CD14-positive monocyte (primary cell): Measurements from ENCODE around the gene PDE1C. TPM values are rescaled to one million over a fixed set of nuclear protein-coding genes. Genes with fewer than 3 reads are reported as not detected.

Experiments
- DNase-seq, 3 donors: peaks; one replicate each; pipeline ENCODE4 v3.0.0-alpha.2; 2011 to 2022
- H2AFZ ChIP-seq: 2 replicates; pipeline ENCODE4 v1.6.0; 2012; ENCODE audit warnings: mild to moderate bottlenecking, low read depth, low read length, inconsistent platforms; ENCODE audit not compliant: insufficient read depth, poor library complexity, severe bottlenecking
- H3K27ac ChIP-seq, 2 donors: 1 replicate in 1 of 2; 2 replicates in 1 of 2; pipeline ENCODE4 v1.5.1; 2012 to 2013; ENCODE audit warnings: low read length in 2 of 2, control low read depth in 1 of 2, inconsistent platforms in 1 of 2, low read depth in 1 of 2, mild to moderate bottlenecking in 1 of 2
- H3K27me3 ChIP-seq, 2 donors: one replicate each; pipeline versions ENCODE4 v1.6.0 to v1.6.1; 2011 to 2013; ENCODE audit warnings: low read length in 2 of 2; ENCODE audit not compliant: control insufficient read depth in 2 of 2, insufficient read depth in 2 of 2
- H3K36me3 ChIP-seq, 2 donors: replicated peaks in 1 of 2; 1 replicate in 1 of 2; 2 replicates in 1 of 2; pipeline versions ENCODE4 v1.5.1 to v1.6.1; 2012 to 2013; ENCODE audit warnings: low read length in 2 of 2, control low read depth in 1 of 2, inconsistent platforms in 1 of 2, mild to moderate bottlenecking in 1 of 2; ENCODE audit not compliant: insufficient read depth in 2 of 2, control insufficient read depth in 1 of 2
- H3K4me1 ChIP-seq, 2 donors: 1 replicate in 1 of 2; 2 replicates in 1 of 2; pipeline versions ENCODE4 v1.5.1 to v1.6.1; 2012 to 2013; ENCODE audit warnings: low read length in 2 of 2, control low read depth in 1 of 2, inconsistent platforms in 1 of 2, mild to moderate bottlenecking in 1 of 2, moderate library complexity in 1 of 2; ENCODE audit not compliant: insufficient read depth in 2 of 2, control insufficient read depth in 1 of 2
- H3K4me2 ChIP-seq: replicated peaks from 2 replicates; pipeline ENCODE3; 2012; ENCODE audit warnings: low read length, moderate library complexity, mild to moderate bottlenecking; ENCODE audit not compliant: poor library complexity, severe bottlenecking; ENCODE audit errors: extremely low read depth
- H3K4me3 ChIP-seq, 3 experiments: fragments of 200-600 bp in 1 of 3; sonication (generic) in 1 of 3; replicated peaks in 1 of 3; 1 replicate in 2 of 3; 2 replicates in 1 of 3; pipeline ENCODE4 v1.5.1; 2011 to 2013; ENCODE audit warnings: low read length in 3 of 3, mild to moderate bottlenecking in 3 of 3, control low read depth in 2 of 3, low read depth in 2 of 3, inconsistent platforms in 1 of 3, moderate library complexity in 1 of 3
- H3K79me2 ChIP-seq: 2 replicates; pipeline ENCODE4 v1.6.0; 2012; ENCODE audit warnings: mild to moderate bottlenecking, control low read depth, inconsistent platforms, low read length, moderate library complexity; ENCODE audit not compliant: insufficient read depth
- H3K9ac ChIP-seq: 2 replicates; pipeline ENCODE4 v1.6.0; 2017; ENCODE audit warnings: low read length, mild to moderate bottlenecking; ENCODE audit not compliant: insufficient read depth, poor library complexity, severe bottlenecking
- H3K9me3 ChIP-seq, 2 donors: replicated peaks in 1 of 2; 1 replicate in 1 of 2; 2 replicates in 1 of 2; pipeline versions ENCODE4 v1.5.1 to v1.6.1; 2012 to 2013; ENCODE audit warnings: low read length in 2 of 2, control low read depth in 1 of 2; ENCODE audit not compliant: control insufficient read depth in 1 of 2, insufficient read depth in 1 of 2
- H4K20me1 ChIP-seq: 2 replicates; pipeline ENCODE4 v1.6.0; 2012; ENCODE audit warnings: mild to moderate bottlenecking, low read length, control low read depth, moderate library complexity; ENCODE audit not compliant: insufficient read depth
- H3K27ac Mint-ChIP-seq, 7 donors: one replicate each; pipeline ENCODE4 v1.8.0; 2020; ENCODE audit warnings: mild to moderate bottlenecking in 7 of 7, mixed read lengths in 7 of 7, moderate library complexity in 6 of 7, inconsistent platforms in 2 of 7
- H3K27me3 Mint-ChIP-seq, 3 donors: one replicate each; pipeline ENCODE4 v1.8.0; 2021 to 2022; ENCODE audit warnings: low read depth in 3 of 3, mild to moderate bottlenecking in 3 of 3, mixed read lengths in 3 of 3, moderate library complexity in 3 of 3, inconsistent platforms in 1 of 3
- H3K36me3 Mint-ChIP-seq, 2 donors: one replicate each; pipeline ENCODE4 v1.8.0; 2020; ENCODE audit warnings: mixed read lengths in 2 of 2, inconsistent platforms in 1 of 2, mild to moderate bottlenecking in 1 of 2
- H3K4me1 Mint-ChIP-seq: one replicate; pipeline ENCODE4 v1.8.0; 2020; ENCODE audit warnings: mild to moderate bottlenecking, mixed read lengths
- H3K4me3 Mint-ChIP-seq, 2 donors: one replicate each; pipeline ENCODE4 v1.8.0; 2020; ENCODE audit warnings: mild to moderate bottlenecking in 2 of 2, mixed read lengths in 2 of 2, moderate library complexity in 1 of 2
- H3K9me3 Mint-ChIP-seq, 7 donors: one replicate each; pipeline ENCODE4 v1.8.0; 2020 to 2022; ENCODE audit warnings: mixed read lengths in 7 of 7, mild to moderate bottlenecking in 6 of 7, moderate library complexity in 6 of 7, inconsistent platforms in 2 of 7
- intact Hi-C, 2 donors: fragments of 100-400 bp; cut with micrococcal nuclease; formaldehyde crosslinking; loops; one replicate each; pipeline versions ENCODE4 v1.15.0 to v1.15.1; 2023
- polyA plus RNA-seq, 3 donors: library from polyadenylated mRNA; depleted of rRNA in 1 of 3; unstranded in 2 of 3; stranded (reverse) in 1 of 3; fragments of 300-500 nt in 2 of 3; fragments of >200 nt in 1 of 3; fragmentation: Illumina TruSeq in 2 of 3; gene quantifications; 1 replicate in 2 of 3; 2 replicates in 1 of 3; pipeline ENCODE4 v1.2.3, GENCODE V29; 2012 to 2021
- TF ChIP-seq, protein P1 (sequence below): fragments of 200-600 bp; IDR thresholded peaks from one replicate; pipeline ENCODE4 v1.8.0; 2022; ENCODE audit warnings: antibody characterized with exemption, mild to moderate bottlenecking

PDE1C gene
- polyA plus RNA-seq, 3 donors = not detected

DNA sequence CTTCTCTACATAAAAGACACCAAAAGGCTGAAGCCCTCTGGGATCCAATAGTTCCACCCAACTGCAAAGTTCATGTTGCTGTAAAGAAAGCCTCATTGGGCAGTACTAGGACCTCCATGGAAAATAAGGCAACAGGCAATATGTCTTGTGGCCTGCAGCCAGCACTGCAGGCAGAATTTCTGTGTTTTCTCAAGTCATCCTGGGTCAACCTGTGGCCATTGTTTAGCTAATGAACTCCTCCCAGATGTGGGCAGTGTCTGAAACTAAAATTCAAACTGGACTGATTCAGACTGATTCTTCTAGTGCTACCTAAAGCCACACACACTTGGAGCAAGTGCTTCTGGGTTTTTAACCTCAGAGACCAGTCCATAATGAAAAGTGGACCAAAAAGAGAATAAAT is 241.7 kb downstream of the PDE1C start:
- no peak overlapping the region for H3K27ac ChIP-seq
- peaks cover 4 to 6% of the 10 kb centered on the region in 2 donors for H3K4me1 ChIP-seq
- Mint-ChIP-seq H3K27ac (no peak overlapping the region), H3K4me1 (peaks cover 8% of the 10 kb centered on the region), H3K4me3 (no peak overlapping the region), H3K9me3 (peaks cover 3 to 12% (median 6%) of the 10 kb centered on the region in 7 donors), H3K36me3 (no peaks in the 10 kb centered on the region), H3K27me3 (no peaks in the 10 kb centered on the region)
- H2AFZ ChIP-seq = no peak overlapping the region
- TF ChIP-seq, protein P1, sequence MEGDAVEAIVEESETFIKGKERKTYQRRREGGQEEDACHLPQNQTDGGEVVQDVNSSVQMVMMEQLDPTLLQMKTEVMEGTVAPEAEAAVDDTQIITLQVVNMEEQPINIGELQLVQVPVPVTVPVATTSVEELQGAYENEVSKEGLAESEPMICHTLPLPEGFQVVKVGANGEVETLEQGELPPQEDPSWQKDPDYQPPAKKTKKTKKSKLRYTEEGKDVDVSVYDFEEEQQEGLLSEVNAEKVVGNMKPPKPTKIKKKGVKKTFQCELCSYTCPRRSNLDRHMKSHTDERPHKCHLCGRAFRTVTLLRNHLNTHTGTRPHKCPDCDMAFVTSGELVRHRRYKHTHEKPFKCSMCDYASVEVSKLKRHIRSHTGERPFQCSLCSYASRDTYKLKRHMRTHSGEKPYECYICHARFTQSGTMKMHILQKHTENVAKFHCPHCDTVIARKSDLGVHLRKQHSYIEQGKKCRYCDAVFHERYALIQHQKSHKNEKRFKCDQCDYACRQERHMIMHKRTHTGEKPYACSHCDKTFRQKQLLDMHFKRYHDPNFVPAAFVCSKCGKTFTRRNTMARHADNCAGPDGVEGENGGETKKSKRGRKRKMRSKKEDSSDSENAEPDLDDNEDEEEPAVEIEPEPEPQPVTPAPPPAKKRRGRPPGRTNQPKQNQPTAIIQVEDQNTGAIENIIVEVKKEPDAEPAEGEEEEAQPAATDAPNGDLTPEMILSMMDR = no peak
- intact Hi-C loops = no loop called here
- H3K27me3 ChIP-seq = no peaks in the 10 kb centered on the region
- DNase-seq = no peak
- H3K9me3 ChIP-seq = no peaks in the 10 kb centered on the region
- no peak overlapping the region for H3K4me2 ChIP-seq
- H3K79me2 ChIP-seq = no peaks in the 10 kb centered on the region
- H4K20me1 ChIP-seq = no peaks in the 10 kb centered on the region
- H3K9ac ChIP-seq = no peak overlapping the region
- no peaks in the 10 kb centered on the region for H3K36me3 ChIP-seq
- H3K4me3 ChIP-seq = no peak overlapping the region

DNA sequence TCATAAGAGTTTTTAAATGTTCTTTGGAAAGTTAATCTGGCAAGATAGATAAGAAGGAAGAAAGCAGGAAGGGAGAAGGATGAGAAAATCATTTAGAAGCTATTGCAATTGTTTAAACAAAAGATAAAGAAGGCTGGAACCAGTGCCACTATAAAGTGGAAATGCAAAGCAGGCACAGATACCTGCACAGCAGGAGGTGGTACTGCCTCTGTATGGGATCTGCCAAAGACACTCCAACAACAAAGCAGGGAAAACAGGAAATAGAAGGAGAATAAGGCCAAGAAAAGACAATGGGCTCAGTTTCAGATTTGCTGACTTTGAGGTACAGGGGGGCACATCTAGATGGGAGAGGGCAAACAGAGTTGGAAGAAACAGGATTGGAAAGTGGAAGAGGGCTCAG is 244.6 kb downstream of the PDE1C start:
- Mint-ChIP-seq H3K9me3 (peaks cover 0 to 6% (median 0%) of the 10 kb centered on the region in 7 donors), H3K36me3 (no peaks in the 10 kb centered on the region), H3K4me1 (no peaks in the 10 kb centered on the region), H3K27ac (peak overlapping the region in 1 of 7 donors; percentile 14), H3K27me3 (peaks cover 0 to 2% (median 0%) of the 10 kb centered on the region in 3 donors), H3K4me3 (no peak overlapping the region)
- no peak overlapping the region for H2AFZ ChIP-seq
- H3K36me3 ChIP-seq = no peaks in the 10 kb centered on the region
- no peaks in the 10 kb centered on the region for H3K4me1 ChIP-seq
- no peaks in the 10 kb centered on the region for H3K9me3 ChIP-seq
- no peak for DNase-seq
- H3K4me2 ChIP-seq = no peak overlapping the region
- no peaks in the 10 kb centered on the region for H4K20me1 ChIP-seq
- no peak overlapping the region for H3K9ac ChIP-seq
- no peak overlapping the region for H3K27ac ChIP-seq
- H3K4me3 ChIP-seq = no peak overlapping the region
- H3K79me2 ChIP-seq = no peaks in the 10 kb centered on the region
- no peaks in the 10 kb centered on the region for H3K27me3 ChIP-seq
- TF ChIP-seq, protein P1 = no peak
- intact Hi-C loops = no loop called here
